ENCODE measurements around the gene STAT5B.
"Not testable (repeated sequence)": the region's sequence is repeated elsewhere in the genome, so short reads cannot be mapped to it uniquely, and the experiment has no call there.

DNA sequence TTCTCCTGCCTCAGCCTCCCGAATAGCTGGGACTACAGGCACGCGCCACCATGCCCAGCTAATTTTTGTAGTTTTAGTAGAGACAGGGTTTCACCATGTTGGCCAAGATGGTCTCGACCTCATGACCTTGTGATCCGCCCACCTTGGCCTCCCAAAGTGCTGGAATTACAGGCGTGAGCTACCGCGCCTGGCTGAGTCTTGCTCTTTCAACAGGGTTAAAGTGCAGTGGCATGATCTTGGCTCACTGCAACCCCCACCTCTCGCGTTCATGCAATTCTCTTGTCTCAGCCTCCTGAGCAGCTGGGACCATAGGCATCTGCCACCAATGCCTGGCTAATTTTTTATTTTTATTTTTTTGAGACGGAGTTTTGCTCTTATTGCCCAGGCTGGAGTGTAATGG, 31.0 kb downstream of the STAT5B start:
- TF ChIP-seq, protein P1, sequence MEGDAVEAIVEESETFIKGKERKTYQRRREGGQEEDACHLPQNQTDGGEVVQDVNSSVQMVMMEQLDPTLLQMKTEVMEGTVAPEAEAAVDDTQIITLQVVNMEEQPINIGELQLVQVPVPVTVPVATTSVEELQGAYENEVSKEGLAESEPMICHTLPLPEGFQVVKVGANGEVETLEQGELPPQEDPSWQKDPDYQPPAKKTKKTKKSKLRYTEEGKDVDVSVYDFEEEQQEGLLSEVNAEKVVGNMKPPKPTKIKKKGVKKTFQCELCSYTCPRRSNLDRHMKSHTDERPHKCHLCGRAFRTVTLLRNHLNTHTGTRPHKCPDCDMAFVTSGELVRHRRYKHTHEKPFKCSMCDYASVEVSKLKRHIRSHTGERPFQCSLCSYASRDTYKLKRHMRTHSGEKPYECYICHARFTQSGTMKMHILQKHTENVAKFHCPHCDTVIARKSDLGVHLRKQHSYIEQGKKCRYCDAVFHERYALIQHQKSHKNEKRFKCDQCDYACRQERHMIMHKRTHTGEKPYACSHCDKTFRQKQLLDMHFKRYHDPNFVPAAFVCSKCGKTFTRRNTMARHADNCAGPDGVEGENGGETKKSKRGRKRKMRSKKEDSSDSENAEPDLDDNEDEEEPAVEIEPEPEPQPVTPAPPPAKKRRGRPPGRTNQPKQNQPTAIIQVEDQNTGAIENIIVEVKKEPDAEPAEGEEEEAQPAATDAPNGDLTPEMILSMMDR (CRISPR knock-in tag; IDR thresholded peaks at IDR 0.05): not testable (repeated sequence)
- TF ChIP-seq ZBTB20 (CRISPR knock-in tag; IDR thresholded peaks at IDR 0.05; ENCODE audit: borderline replicate concordance, low read depth); YY1 (IDR thresholded peaks at IDR 0.05; ENCODE audit: insufficient read depth, insufficient replicate concordance, low read depth, low read length); ZKSCAN1 (IDR thresholded peaks at IDR 0.05; ENCODE audit: low read length); POLR2A (IDR thresholded peaks at IDR 0.05; ENCODE audit: insufficient read depth in 1 of 2, low read depth in 2 of 2, low read length in 2 of 2); RAD21 (CRISPR knock-in tag; IDR thresholded peaks at IDR 0.05); PCBP1 (IDR thresholded peaks at IDR 0.05; ENCODE audit: borderline replicate concordance, low read depth, low read length); FOXJ3 (CRISPR knock-in tag; IDR thresholded peaks at IDR 0.05; ENCODE audit: borderline replicate concordance); CAMTA2 (CRISPR knock-in tag; IDR thresholded peaks at IDR 0.05; ENCODE audit: borderline replicate concordance); FOSL2 (CRISPR knock-in tag; IDR thresholded peaks at IDR 0.05); RFX5 (IDR thresholded peaks at IDR 0.05; ENCODE audit: low read depth, low read length); RAD51 (IDR thresholded peaks at IDR 0.05; ENCODE audit: borderline replicate concordance): not testable (repeated sequence)
- TF ChIP-seq, protein P2, sequence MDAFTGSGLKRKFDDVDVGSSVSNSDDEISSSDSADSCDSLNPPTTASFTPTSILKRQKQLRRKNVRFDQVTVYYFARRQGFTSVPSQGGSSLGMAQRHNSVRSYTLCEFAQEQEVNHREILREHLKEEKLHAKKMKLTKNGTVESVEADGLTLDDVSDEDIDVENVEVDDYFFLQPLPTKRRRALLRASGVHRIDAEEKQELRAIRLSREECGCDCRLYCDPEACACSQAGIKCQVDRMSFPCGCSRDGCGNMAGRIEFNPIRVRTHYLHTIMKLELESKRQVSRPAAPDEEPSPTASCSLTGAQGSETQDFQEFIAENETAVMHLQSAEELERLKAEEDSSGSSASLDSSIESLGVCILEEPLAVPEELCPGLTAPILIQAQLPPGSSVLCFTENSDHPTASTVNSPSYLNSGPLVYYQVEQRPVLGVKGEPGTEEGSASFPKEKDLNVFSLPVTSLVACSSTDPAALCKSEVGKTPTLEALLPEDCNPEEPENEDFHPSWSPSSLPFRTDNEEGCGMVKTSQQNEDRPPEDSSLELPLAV (CRISPR knock-in tag; conservative IDR thresholded peaks at IDR 0.05; ENCODE audit: low read depth): not testable (repeated sequence)
- TF ChIP-seq, protein P3, sequence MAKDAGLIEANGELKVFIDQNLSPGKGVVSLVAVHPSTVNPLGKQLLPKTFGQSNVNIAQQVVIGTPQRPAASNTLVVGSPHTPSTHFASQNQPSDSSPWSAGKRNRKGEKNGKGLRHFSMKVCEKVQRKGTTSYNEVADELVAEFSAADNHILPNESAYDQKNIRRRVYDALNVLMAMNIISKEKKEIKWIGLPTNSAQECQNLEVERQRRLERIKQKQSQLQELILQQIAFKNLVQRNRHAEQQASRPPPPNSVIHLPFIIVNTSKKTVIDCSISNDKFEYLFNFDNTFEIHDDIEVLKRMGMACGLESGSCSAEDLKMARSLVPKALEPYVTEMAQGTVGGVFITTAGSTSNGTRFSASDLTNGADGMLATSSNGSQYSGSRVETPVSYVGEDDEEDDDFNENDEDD (CRISPR knock-in tag; IDR thresholded peaks at IDR 0.05; ENCODE audit: borderline replicate concordance): not testable (repeated sequence)
